Myocyte (in vitro differentiated cells): ENCODE results near the gene PIGS. TPM values are rescaled to one million over a fixed set of nuclear protein-coding genes. Genes with fewer than 3 reads are reported as not detected.
A peak's percentile ranks its signal among the peaks of the same experiment; 100 is the strongest.
"Not testable (repeated sequence)": the region's sequence is repeated elsewhere in the genome, so short reads cannot be mapped to it uniquely, and the experiment has no call there.

Source experiments
- DNase-seq: peaks from one replicate; pipeline ENCODE4 v3.0.0-alpha.2; 2012; ENCODE audit warnings: low read depth
- total RNA-seq: library from RNA; depleted of rRNA; stranded (reverse); fragments of >200 nt; gene quantifications from 2 replicates; pipeline ENCODE4 v1.2.3, GENCODE V29; 2014

Gene PIGS
- total RNA-seq, 1 donor from 2014 or later = 162 TPM

DNA sequence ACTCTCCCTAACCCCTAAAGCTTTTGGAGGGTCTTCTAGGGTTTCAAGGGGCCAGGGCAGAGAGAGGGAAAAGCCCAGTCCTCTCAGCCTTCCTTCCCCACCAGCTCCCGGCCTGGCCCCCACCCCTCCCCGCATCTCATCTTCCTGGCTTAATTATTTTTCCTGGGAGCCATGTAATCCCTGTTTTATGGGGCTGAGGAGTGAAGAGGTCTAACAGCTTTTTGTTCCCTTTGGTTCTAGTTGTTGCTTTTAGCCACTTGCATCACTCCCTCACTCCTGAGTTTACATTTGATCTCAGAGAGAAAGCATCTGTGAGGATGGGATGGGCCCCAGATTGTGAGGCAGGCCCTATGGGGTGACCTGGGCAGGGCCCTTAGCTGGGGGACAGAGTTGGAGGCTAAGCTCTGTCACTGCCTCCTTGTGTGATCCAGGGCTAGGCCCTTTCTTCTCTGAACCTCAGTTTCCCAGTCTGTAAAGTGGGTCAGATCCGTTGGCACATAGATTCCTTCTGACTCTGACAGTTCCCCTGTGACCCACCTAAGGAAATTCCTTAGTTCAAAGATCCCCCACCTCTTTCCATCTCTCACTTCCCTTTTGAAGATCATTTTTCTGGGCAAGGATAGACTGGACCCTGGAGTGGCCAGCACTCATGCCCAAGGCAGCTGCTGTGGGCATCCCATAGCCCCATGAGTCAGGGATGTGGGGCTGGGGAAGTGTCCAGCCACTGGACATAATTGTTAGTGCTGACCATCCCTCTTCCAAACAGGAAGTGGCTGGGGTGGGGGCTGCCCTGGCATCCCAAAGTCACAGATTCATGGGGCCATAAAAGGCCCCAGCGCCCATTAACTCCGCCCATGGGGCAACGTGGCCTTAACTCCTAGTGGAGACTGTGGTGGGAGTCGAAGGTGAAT is 39.0 kb downstream of the PIGS start:
- peak; percentile 47 for DNase-seq

GRCh38 chr17:28530926-28531325 is 40.4 kb downstream of the PIGS start:
- DNase-seq = no peak

DNA sequence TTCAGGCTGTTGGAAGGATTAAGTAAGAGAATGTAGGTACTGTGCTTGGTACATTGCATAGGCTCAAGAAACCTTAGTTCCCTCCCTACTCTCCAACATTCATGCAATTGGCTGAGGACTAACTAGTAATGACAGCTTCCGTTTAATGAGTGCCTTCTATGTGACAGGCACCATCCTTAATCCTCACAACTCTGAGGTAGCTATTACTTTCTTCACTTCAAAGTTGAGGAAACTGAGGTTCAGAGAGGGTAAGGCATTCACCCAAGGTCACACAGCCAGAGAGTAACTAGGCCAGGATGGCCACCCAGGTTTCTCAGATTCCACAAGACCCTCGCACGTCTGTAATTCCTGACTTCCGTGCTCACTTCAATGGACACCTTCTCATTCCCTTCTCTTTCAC is 41.1 kb downstream of the PIGS start:
- no peak for DNase-seq

GRCh38 chr17:28529013-28529400 is 42.3 kb downstream of the PIGS start:
- DNase-seq = no peak

- DNase-seq = no peak
Measured at GRCh38 chr17:28528327-28529012, 42.9 kb downstream of the PIGS start.

DNA sequence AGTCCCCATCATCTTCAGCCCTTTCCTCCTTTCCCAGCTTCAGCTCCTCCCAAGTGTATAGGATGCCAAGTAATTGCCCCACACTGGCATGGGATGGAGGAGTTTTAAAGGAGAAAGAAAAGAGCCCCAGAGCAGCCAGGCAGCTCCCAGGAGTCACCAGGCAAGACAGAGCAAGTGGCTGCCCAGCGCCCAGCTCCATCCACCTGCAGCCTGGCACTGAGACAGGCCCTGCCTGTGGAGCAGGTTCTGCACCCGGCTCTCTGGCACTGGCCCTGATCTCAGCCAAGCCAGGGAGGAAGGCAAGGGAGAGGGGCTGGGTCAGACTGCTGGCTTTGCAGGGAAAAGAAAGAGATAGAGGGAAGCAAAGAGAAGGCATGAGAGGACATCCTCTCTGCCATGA is 43.5 kb downstream of the PIGS start:
- DNase-seq = no peak

GRCh38 chr17:28527181-28527681 is 44.1 kb downstream of the PIGS start:
- DNase-seq = no peak

GRCh38 chr17:28526381-28526780 is 44.9 kb downstream of the PIGS start:
- peak; percentile 72 for DNase-seq

DNA sequence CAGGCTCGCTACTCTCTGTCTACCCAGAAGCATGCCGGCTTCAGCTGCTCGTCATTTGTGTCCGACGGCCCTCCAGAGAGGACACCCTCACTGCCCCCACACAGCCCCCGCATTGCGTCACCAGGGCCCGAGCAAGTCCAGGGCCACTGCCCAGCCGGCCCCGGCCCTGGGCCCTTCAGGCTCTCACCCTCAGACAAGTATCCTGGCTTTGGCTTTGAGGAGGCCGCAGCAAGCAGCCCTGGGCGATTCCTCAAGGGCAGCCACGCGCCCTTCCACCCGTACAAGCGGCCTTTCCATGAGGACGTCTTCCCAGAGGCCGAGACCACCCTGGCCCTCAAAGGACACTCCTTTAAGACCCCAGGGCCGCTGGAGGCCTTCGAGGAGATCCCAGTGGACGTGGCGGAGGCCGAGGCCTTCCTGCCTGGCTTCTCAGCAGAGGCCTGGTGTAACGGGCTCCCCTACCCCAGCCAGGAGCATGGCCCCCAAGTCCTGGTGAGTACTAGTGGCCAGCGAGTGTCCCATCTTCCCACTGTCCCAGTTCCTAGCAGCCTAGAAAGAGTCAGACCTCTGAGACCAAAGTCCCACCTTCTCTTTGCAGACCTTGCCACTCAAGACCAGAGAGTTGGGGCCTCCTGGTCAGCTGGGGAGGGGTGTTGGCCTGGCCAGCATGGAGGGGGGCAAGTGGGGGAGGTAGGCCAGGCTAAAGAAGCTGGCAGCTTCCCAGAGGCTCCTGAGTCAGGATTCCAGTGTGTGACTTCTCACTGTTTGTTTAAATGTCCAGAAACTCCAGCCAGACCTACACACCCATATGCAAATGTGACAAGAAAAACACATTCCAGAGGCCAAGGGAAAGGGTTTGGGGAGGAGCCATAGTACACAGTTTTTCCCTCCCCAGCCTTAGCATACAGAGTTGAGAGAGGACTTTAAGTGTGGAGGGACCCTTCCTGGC is 46.6 kb downstream of the PIGS start:
- DNase-seq = no peak

DNA sequence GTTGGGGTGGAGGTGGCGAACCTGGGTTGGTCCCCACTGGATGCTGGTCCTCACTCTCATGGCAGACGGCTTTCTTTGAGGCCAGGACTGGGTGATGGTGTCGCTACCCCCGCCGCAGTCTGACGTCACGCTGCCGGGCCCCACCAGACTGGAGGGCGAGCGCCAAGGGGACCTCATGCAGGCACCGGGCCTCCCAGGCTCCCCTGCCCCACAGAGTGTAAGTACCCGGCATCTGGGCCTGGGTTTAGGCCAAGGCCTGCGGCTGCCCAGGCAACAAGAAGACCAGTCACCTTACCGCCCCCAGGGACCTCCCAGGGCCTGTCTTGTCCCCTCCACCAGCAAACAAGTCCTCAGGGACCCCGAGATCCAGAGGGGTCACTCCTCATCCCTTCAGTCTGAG is 47.4 kb downstream of the PIGS start:
- DNase-seq = no peak

DNA sequence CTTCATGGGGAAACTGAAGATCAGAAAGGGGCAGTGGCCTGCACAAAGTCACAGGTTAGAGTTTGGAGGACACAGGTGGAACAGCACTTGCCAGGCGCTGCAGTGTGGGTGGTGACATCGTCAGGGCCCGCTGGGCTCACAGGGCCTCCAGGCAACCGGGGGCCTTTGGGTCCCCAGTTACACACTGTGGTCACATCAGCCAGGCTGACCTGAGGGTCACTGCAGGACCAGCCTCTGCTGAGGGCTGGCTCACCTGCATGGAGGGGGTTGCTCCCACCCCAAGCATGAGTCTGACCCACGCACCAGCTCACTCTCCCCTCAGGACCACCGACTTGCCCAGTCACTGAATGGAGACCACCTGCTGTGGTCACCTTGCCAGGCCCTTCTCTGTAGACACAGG is 48.1 kb downstream of the PIGS start:
- DNase-seq = no peak

GRCh38 chr17:28522281-28522680 is 49.0 kb downstream of the PIGS start:
- DNase-seq = not testable (repeated sequence)

- DNase-seq = no peak
Measured at GRCh38 chr17:28521311-28522085, 49.8 kb downstream of the PIGS start.

GRCh38 chr17:28520687-28521086 is 50.6 kb downstream of the PIGS start:
- DNase-seq = no peak

DNA sequence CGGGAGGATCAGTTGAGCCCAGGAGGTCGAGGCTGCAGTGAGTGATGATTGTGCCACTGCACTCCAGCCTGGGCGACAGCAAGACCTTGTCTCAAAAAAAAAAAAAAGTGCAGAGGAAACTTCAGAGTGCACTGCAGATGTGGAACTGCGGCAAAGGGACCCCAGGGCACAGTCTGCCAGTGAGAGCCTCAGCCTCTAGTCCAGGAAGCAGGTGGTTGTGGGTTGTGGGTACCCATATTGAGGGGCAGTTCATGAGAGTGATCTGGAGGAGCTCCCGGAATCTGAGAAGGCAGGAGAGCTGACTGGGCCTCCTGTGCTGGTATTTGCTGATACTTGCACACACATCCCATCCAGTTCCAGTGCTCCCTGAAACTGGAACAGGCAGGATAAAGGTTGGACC is 52.1 kb downstream of the PIGS start:
- DNase-seq = peak; percentile 45

GRCh38 chr17:28518578-28518977 is 52.7 kb downstream of the PIGS start:
- DNase-seq = no peak

- no peak for DNase-seq
Measured at GRCh38 chr17:28518132-28518531, 53.2 kb downstream of the PIGS start.

- no peak for DNase-seq
Measured at GRCh38 chr17:28515518-28515917, 55.8 kb downstream of the PIGS start.

GRCh38 chr17:28514561-28515002 is 56.7 kb downstream of the PIGS start:
- DNase-seq = no peak

DNA sequence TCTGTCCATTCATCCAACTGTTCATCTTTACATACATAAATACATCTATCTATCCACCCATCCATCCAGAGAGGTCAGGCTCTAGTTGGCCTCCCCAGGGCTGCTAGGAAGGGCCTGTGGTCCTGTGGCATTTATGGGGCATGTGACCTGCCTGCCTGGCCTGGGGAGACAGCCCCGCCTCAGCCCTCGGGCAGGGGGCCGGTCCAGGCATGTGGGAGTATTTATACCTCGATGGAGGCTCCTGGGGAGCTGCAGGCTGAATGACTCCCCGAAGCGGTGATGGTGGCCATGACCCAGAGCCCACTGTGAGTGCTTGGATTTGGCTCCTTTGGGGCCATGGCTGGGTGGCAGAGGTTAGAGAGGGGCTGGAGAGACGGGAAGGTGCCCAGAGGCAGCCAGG is 57.8 kb downstream of the PIGS start:
- no peak for DNase-seq
